ENCODE data around the gene FOXN3.

Gene FOXN3

GRCh38 chr14:89408907-89409700, 7.9 kb downstream of the FOXN3 start:
- no peak for DNase-seq (ENCODE audit: low read depth)

- DNase-seq (ENCODE audit: low read depth) = no peak
These were observed 9.2 kb downstream of the FOXN3 start for GRCh38 chr14:89407856-89408255.

GRCh38 chr14:89406941-89407340, 10.1 kb downstream of the FOXN3 start:
- no peak for DNase-seq (ENCODE audit: low read depth)

- no peak for DNase-seq (ENCODE audit: low read depth)
These were observed 10.7 kb downstream of the FOXN3 start for GRCh38 chr14:89406361-89406760.

- no peak for DNase-seq (ENCODE audit: low read depth)
These were observed 11.3 kb downstream of the FOXN3 start for GRCh38 chr14:89405712-89406111.

- no peak for DNase-seq (ENCODE audit: low read depth)
These were observed 14.7 kb downstream of the FOXN3 start for GRCh38 chr14:89402363-89402762.

- no peak for DNase-seq (ENCODE audit: low read depth)
These were observed 15.3 kb downstream of the FOXN3 start for GRCh38 chr14:89401761-89402160.

- no peak for DNase-seq (ENCODE audit: low read depth)
These were observed 15.8 kb downstream of the FOXN3 start for GRCh38 chr14:89401241-89401640.

GRCh38 chr14:89400529-89400928, 16.5 kb downstream of the FOXN3 start:
- no peak for DNase-seq (ENCODE audit: low read depth)

- DNase-seq (ENCODE audit: low read depth) = no peak
These were observed 17.4 kb downstream of the FOXN3 start for GRCh38 chr14:89399594-89400068.

- DNase-seq (ENCODE audit: low read depth) = no peak
These were observed 17.9 kb downstream of the FOXN3 start for GRCh38 chr14:89399157-89399556.

GRCh38 chr14:89397569-89398230, 19.3 kb downstream of the FOXN3 start:
- DNase-seq (ENCODE audit: low read depth) = no peak

GRCh38 chr14:89394972-89395371, 22.1 kb downstream of the FOXN3 start:
- DNase-seq (ENCODE audit: low read depth) = no peak

- DNase-seq (ENCODE audit: low read depth) = no peak
These were observed 23.7 kb downstream of the FOXN3 start for GRCh38 chr14:89393222-89393745.

- no peak for DNase-seq (ENCODE audit: low read depth)
These were observed 24.9 kb downstream of the FOXN3 start for GRCh38 chr14:89392181-89392580.

- DNase-seq (ENCODE audit: low read depth) = no peak
These were observed 25.5 kb downstream of the FOXN3 start for GRCh38 chr14:89391556-89391955.

GRCh38 chr14:89391123-89391522, 25.9 kb downstream of the FOXN3 start:
- no peak for DNase-seq (ENCODE audit: low read depth)

- DNase-seq (ENCODE audit: low read depth) = no peak
These were observed 28.2 kb downstream of the FOXN3 start for GRCh38 chr14:89388853-89389252.

GRCh38 chr14:89387922-89388685, 28.9 kb downstream of the FOXN3 start:
- no peak for DNase-seq (ENCODE audit: low read depth)

- no peak for DNase-seq (ENCODE audit: low read depth)
These were observed 30.7 kb downstream of the FOXN3 start for GRCh38 chr14:89386212-89386886.

GRCh38 chr14:89384636-89385035, 32.4 kb downstream of the FOXN3 start:
- DNase-seq (ENCODE audit: low read depth) = no peak

GRCh38 chr14:89384023-89384422, 33.0 kb downstream of the FOXN3 start:
- no peak for DNase-seq (ENCODE audit: low read depth)

Data from activated gamma-delta T cell treated with anti-CD3 and anti-CD28 coated beads, Interleukin-2, amount 50 U/mL, for 16 hours (primary cell).